Kidney (tissue), 22 donors: ENCODE measurements around the gene ARPIN. TPM values are rescaled to one million over a fixed set of nuclear protein-coding genes. Genes with fewer than 3 reads are reported as not detected.
"Not testable (repeated sequence)": the region's sequence is repeated elsewhere in the genome, so short reads cannot be mapped to it uniquely, and the experiment has no call there.

Experiments
- DNase-seq, 5 donors: peaks; one replicate each; pipeline ENCODE4 v3.0.0-alpha.2; 2013 to 2020
- FAIRE-seq: peaks from 2 replicates; lab custom pipeline; 2012; peaks lifted over from hg19 to GRCh38; lab: Jason Lieb, UNC
- H3K27ac ChIP-seq, 2 donors: one replicate each; pipeline ENCODE4 v1.7.0; 2013; ENCODE audit warnings: low read depth in 2 of 2, low read length in 2 of 2, inconsistent platforms in 1 of 2
- H3K27me3 ChIP-seq: one replicate; pipeline ENCODE4 v1.7.1; 2013; ENCODE audit warnings: low read length, inconsistent platforms; ENCODE audit not compliant: control insufficient read depth, insufficient read depth
- H3K36me3 ChIP-seq, 3 donors: one replicate each; pipeline versions ENCODE4 v1.7.0 to v1.7.1; 2013; ENCODE audit warnings: low read length in 3 of 3, control low read depth in 1 of 3, inconsistent platforms in 1 of 3; ENCODE audit not compliant: insufficient read depth in 3 of 3, control insufficient read depth in 2 of 3
- H3K4me1 ChIP-seq, 3 donors: one replicate each; pipeline versions ENCODE4 v1.7.0 to v1.7.1; 2013; ENCODE audit warnings: low read length in 3 of 3, inconsistent platforms in 1 of 3, low read depth in 1 of 3; ENCODE audit not compliant: control insufficient read depth in 2 of 3, insufficient read depth in 2 of 3
- H3K4me3 ChIP-seq, 3 donors: one replicate each; pipeline versions ENCODE4 v1.7.0 to v1.8.1; 2013; ENCODE audit warnings: low read length in 3 of 3, control low read depth in 1 of 3, inconsistent platforms in 1 of 3
- H3K9ac ChIP-seq, 3 donors: one replicate each; pipeline versions ENCODE4 v1.7.0 to v1.7.1; 2013; ENCODE audit warnings: low read length in 3 of 3, control low read depth in 1 of 3, inconsistent platforms in 1 of 3
- H3K9me3 ChIP-seq, 3 donors: one replicate each; pipeline versions ENCODE4 v1.7.0 to v1.7.1; 2013; ENCODE audit warnings: low read length in 3 of 3, control low read depth in 1 of 3, inconsistent platforms in 1 of 3; ENCODE audit not compliant: control insufficient read depth in 2 of 3, insufficient read depth in 1 of 3
- intact Hi-C: fragments of 100-400 bp; cut with DNase I; formaldehyde crosslinking; loops from one replicate; pipeline ENCODE4 v1.11.1; 2022
- long read RNA-seq, 10 donors: library from polyadenylated mRNA in 1 of 10; unstranded in 1 of 10; transcript quantifications; one replicate each; pipeline ENCODE4 v2.0.0 and lab custom pipeline, GENCODE V29; 2021 to 2026
- polyA plus RNA-seq: library from polyadenylated mRNA; stranded (reverse); fragments of 350-450 nt; fragmentation: Illumina TruSeq; extraction: RNeasy Lipid Tissue Mini Kit (QIAGEN cat#74804); gene quantifications from one replicate; pipeline ENCODE4 v1.2.3, GENCODE V29; 2014; ENCODE audit warnings: low read depth, low replicate concordance; ENCODE audit not compliant: insufficient read depth
- total RNA-seq: library from RNA; stranded (reverse); fragmentation: NEBNext Ultra II Directional; extraction: Animal tissue kit (Norgen Biotek cat#: 25700); gene quantifications from one replicate; pipeline ENCODE4 v1.2.1, GENCODE V29; 2021
- TF ChIP-seq, protein P1 (sequence below): IDR thresholded peaks from 3 replicates; pipeline ENCODE4 v1.5.1; 2012; ENCODE audit warnings: mild to moderate bottlenecking, moderate library complexity, borderline replicate concordance; ENCODE audit not compliant: insufficient read depth; ENCODE audit errors: extremely low read depth
- donor health status: control.
- donor health status: control.
- donor health status: control.
- donor health status: control.
- donor health status: control.
- donor health status: DM: yes; HTN: yes; CAD: no.
- donor health status: Normal renal cell carcinoma (clear cell type).

Gene ARPIN
- total RNA-seq (28.2 TPM), polyA plus RNA-seq (11.7 TPM)
- long read RNA-seq, donor 1, full-length matches to known transcripts: 2 of 2 reads
- long read RNA-seq, donor 1, partial matches to known transcripts: 0 of 2 reads
- long read RNA-seq, donor 1, other reads (novel, unspliced or antisense): 0 of 2 reads
- long read RNA-seq, donor 2, full-length matches to known transcripts: 3 of 3 reads
- long read RNA-seq, donor 2, partial matches to known transcripts: 0 of 3 reads
- long read RNA-seq, donor 2, other reads (novel, unspliced or antisense): 0 of 3 reads
- long read RNA-seq, donor 3, full-length matches to known transcripts: 7 of 7 reads
- long read RNA-seq, donor 3, partial matches to known transcripts: 0 of 7 reads
- long read RNA-seq, donor 3, other reads (novel, unspliced or antisense): 0 of 7 reads
- long read RNA-seq, donor 4, full-length matches to known transcripts: 3 of 3 reads
- long read RNA-seq, donor 4, partial matches to known transcripts: 0 of 3 reads
- long read RNA-seq, donor 4, other reads (novel, unspliced or antisense): 0 of 3 reads
- long read RNA-seq, donor 5: 0 reads
- long read RNA-seq, donor 6, full-length matches to known transcripts: 2 of 2 reads
- long read RNA-seq, donor 6, partial matches to known transcripts: 0 of 2 reads
- long read RNA-seq, donor 6, other reads (novel, unspliced or antisense): 0 of 2 reads
- long read RNA-seq, donor 7, full-length matches to known transcripts: 10 of 26 reads
- long read RNA-seq, donor 7, partial matches to known transcripts: 6 of 26 reads
- long read RNA-seq, donor 7, other reads (novel, unspliced or antisense): 10 of 26 reads
- long read RNA-seq, donor 8, full-length matches to known transcripts: 4 of 4 reads
- long read RNA-seq, donor 8, partial matches to known transcripts: 0 of 4 reads
- long read RNA-seq, donor 8, other reads (novel, unspliced or antisense): 0 of 4 reads
- long read RNA-seq, donor 9, full-length matches to known transcripts: 1 of 1 reads
- long read RNA-seq, donor 9, partial matches to known transcripts: 0 of 1 reads
- long read RNA-seq, donor 9, other reads (novel, unspliced or antisense): 0 of 1 reads
- long read RNA-seq, donor 10, full-length matches to known transcripts: 2 of 2 reads
- long read RNA-seq, donor 10, partial matches to known transcripts: 0 of 2 reads
- long read RNA-seq, donor 10, other reads (novel, unspliced or antisense): 0 of 2 reads

DNA sequence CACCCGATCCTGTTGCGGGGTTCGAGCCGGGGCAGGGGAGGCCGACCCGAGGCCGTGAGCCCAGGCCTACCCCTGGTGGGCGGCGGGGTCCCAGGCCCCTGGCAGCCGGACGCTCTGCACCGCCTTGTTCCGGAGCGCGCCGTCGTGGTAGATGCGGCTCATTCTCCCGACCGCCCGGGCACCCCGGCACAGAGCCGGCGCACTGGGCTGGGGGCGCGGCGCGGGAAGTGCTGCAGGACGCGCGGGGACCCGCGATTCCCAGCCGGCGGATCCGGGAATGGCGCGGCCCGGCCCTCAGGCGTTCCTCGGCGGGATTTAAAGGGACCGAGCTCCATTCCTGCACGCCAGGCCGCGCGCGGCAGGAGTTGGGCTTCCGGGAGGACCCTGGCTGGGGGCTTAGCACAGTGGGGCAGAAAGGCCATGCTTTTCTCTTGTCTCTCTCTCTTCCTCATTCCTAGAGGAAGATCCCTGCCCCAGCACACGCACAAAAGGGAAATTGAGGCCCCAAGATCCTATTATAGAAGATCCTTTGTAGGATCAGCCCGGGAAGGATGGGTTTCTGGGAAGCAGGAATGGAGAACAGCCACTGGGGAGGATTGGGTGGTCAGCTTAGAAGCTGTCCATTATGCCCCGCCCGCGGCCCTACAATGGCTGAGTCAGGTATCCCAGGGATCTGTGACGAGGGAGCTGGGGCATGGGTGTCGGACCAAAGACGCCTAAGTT, at the start of gene ARPIN:
Gene ARPIN, minus strand, starts transcription at position 279 of the 723 bp plus-strand sequence. Its CDS starts 117 bp downstream, at position 162.
- H3K27me3 ChIP-seq: no peaks in the 10 kb centered on the region
- DNase-seq (peak; percentile 73 to 86 (median 81)), FAIRE-seq (no peak)
- H3K36me3 ChIP-seq: peaks cover 0 to 3% (median 0%) of the 10 kb centered on the region in 3 donors
- H3K4me1 ChIP-seq: peaks cover 0 to 7% (median 0%) of the 10 kb centered on the region in 3 donors
- no peaks in the 10 kb centered on the region for H3K9me3 ChIP-seq
- TF ChIP-seq, protein P1, sequence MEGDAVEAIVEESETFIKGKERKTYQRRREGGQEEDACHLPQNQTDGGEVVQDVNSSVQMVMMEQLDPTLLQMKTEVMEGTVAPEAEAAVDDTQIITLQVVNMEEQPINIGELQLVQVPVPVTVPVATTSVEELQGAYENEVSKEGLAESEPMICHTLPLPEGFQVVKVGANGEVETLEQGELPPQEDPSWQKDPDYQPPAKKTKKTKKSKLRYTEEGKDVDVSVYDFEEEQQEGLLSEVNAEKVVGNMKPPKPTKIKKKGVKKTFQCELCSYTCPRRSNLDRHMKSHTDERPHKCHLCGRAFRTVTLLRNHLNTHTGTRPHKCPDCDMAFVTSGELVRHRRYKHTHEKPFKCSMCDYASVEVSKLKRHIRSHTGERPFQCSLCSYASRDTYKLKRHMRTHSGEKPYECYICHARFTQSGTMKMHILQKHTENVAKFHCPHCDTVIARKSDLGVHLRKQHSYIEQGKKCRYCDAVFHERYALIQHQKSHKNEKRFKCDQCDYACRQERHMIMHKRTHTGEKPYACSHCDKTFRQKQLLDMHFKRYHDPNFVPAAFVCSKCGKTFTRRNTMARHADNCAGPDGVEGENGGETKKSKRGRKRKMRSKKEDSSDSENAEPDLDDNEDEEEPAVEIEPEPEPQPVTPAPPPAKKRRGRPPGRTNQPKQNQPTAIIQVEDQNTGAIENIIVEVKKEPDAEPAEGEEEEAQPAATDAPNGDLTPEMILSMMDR: no peak
- peak within 1 kb of the TSS; percentile 20 to 71 for H3K27ac ChIP-seq
- peak within 1 kb of the TSS; percentile 50 to 72 (median 62) for H3K4me3 ChIP-seq
- intact Hi-C loops: no loop called here
- peak within 1 kb of the TSS; percentile 32 to 67 (median 33) for H3K9ac ChIP-seq

GRCh38 chr15:89958107-89958805, 45.5 kb upstream of the ARPIN start:
- intact Hi-C loops: no loop called here
- Histone ChIP-seq H3K27me3 (no peaks in the 10 kb centered on the region), H3K9me3 (no peaks in the 10 kb centered on the region), H3K9ac (no peak overlapping the region), H3K27ac (peak overlapping the region in 1 of 2 donors; percentile 10), H3K4me3 (no peak overlapping the region), H3K36me3 (no peaks in the 10 kb centered on the region), H3K4me1 (peaks cover 0 to 4% (median 3%) of the 10 kb centered on the region in 3 donors)
- FAIRE-seq (no peak), DNase-seq (peak; percentile 13 to 78 (median 39))
- TF ChIP-seq, protein P1: no peak

DNA sequence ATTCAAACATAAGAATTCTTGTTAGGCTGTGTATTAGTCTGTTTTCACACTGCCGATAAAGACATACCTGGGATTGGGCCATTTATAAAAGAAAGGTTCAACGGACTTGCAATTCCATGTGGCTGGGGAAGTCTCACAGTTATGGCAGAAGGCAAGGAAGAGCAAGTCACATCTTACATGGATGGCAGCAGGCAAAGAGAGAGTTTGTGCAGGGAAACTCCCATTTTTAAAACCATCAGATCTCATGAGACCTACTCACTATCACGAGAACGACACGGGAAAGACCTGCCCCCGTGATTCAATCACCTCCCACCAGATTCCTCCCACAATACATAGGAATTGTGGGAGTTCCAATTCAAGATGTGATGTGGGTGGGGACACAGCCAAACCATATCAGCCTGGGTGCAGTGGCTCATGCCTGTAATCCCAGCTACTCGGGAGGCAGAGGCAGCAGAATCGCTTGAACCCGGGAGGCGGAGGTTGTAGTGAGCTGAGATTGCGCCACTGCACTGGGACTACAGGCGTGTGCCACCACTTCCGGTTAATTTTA, 42.8 kb upstream of the ARPIN start:
- H3K36me3 ChIP-seq, H3K4me3 ChIP-seq, DNase-seq, H3K4me1 ChIP-seq, intact Hi-C loops, H3K9me3 ChIP-seq, H3K27ac ChIP-seq, H3K9ac ChIP-seq, FAIRE-seq, H3K27me3 ChIP-seq: not testable (repeated sequence)
